Muscle layer of colon (tissue), 2 donors: ENCODE measurements around the gene RMRP.

ENCODE experiments used
- H3K27ac ChIP-seq: one replicate; pipeline ENCODE4 v1.7.0; 2013; ENCODE audit warnings: low read depth, mild to moderate bottlenecking, low read length, moderate library complexity
- H3K27me3 ChIP-seq, 2 donors: one replicate each; pipeline ENCODE4 v1.7.0; 2013; ENCODE audit warnings: low read length in 2 of 2, mild to moderate bottlenecking in 2 of 2; ENCODE audit not compliant: insufficient read depth in 2 of 2, control insufficient read depth in 1 of 2
- H3K36me3 ChIP-seq: one replicate; pipeline ENCODE4 v1.7.0; 2013; ENCODE audit warnings: mild to moderate bottlenecking, low read length; ENCODE audit not compliant: insufficient read depth
- H3K4me1 ChIP-seq: one replicate; pipeline ENCODE4 v1.7.0; 2013; ENCODE audit warnings: mild to moderate bottlenecking, low read length; ENCODE audit not compliant: insufficient read depth
- H3K4me3 ChIP-seq, 2 donors: one replicate each; pipeline ENCODE4 v1.7.0; 2013; ENCODE audit warnings: low read length in 2 of 2, low read depth in 1 of 2, mild to moderate bottlenecking in 1 of 2, moderate library complexity in 1 of 2
- H3K9ac ChIP-seq: one replicate; pipeline ENCODE4 v1.7.0; 2013; ENCODE audit warnings: low read length
- H3K9me3 ChIP-seq: one replicate; pipeline ENCODE4 v1.7.0; 2013; ENCODE audit warnings: mild to moderate bottlenecking, low read length
- donor health status: abdominal sarcoma.
- donor health status: Adenocarcinoma of cecum.

The RMRP gene

GRCh38 chr9:35661756-35662350 is 4.0 kb upstream of the RMRP start:
- Histone ChIP-seq H3K9ac (no peak overlapping the region), H3K4me1 (peaks cover 41% of the 10 kb centered on the region), H3K9me3 (no peaks in the 10 kb centered on the region), H3K4me3 (no peak overlapping the region), H3K27ac (peak overlapping the region; percentile 92), H3K36me3 (peaks cover 17% of the 10 kb centered on the region), H3K27me3 (no peaks in the 10 kb centered on the region)

GRCh38 chr9:35660966-35661415 is 3.2 kb upstream of the RMRP start:
- peak overlapping the region; percentile 92 for H3K27ac ChIP-seq
- H3K4me3 ChIP-seq, result peak overlapping the region in 1 of 2 donors; percentile 92
- peak overlapping the region; percentile 99 for H3K9ac ChIP-seq
- peaks cover 41% of the 10 kb centered on the region for H3K4me1 ChIP-seq
- H3K9me3 ChIP-seq, result no peaks in the 10 kb centered on the region
- H3K27me3 ChIP-seq, result no peaks in the 10 kb centered on the region
- peaks cover 17% of the 10 kb centered on the region for H3K36me3 ChIP-seq

- H3K4me1 ChIP-seq, result peaks cover 35% of the 10 kb centered on the region
- no peaks in the 10 kb centered on the region for H3K27me3 ChIP-seq
- H3K4me3 ChIP-seq, result peak overlapping the region; percentile 92 to 93
- H3K9me3 ChIP-seq, result no peaks in the 10 kb centered on the region
- peaks cover 17% of the 10 kb centered on the region for H3K36me3 ChIP-seq
- H3K27ac ChIP-seq, result peak overlapping the region; percentile 92
- H3K9ac ChIP-seq, result peak overlapping the region; percentile 99
These were observed 1.5 kb upstream of the RMRP start for GRCh38 chr9:35659340-35659739.

- peak overlapping the region; percentile 92 to 93 for H3K4me3 ChIP-seq
- no peaks in the 10 kb centered on the region for H3K27me3 ChIP-seq
- peaks cover 33% of the 10 kb centered on the region for H3K4me1 ChIP-seq
- H3K36me3 ChIP-seq, result peaks cover 17% of the 10 kb centered on the region
- peak overlapping the region; percentile 99 for H3K9ac ChIP-seq
- peak overlapping the region; percentile 92 for H3K27ac ChIP-seq
- no peaks in the 10 kb centered on the region for H3K9me3 ChIP-seq
These were observed 1.1 kb upstream of the RMRP start for GRCh38 chr9:35658968-35659220.

- no peaks in the 10 kb centered on the region for H3K27me3 ChIP-seq
- H3K9ac ChIP-seq, result peak within 1 kb of the TSS; percentile 99
- H3K27ac ChIP-seq, result peak within 1 kb of the TSS; percentile 92
- peak within 1 kb of the TSS; percentile 92 to 93 for H3K4me3 ChIP-seq
- H3K36me3 ChIP-seq, result peaks cover 17% of the 10 kb centered on the region
- H3K4me1 ChIP-seq, result peaks cover 33% of the 10 kb centered on the region
- H3K9me3 ChIP-seq, result no peaks in the 10 kb centered on the region
These were observed 533 bp upstream of the RMRP start, which contains the start of gene CCDC107 for GRCh38 chr9:35658137-35658967. TSS of gene CCDC107 (plus strand) at chr9:35658292. CDS start at chr9:35658380, 88 bp downstream.

- Histone ChIP-seq H3K27ac (peak overlapping the region; percentile 92), H3K36me3 (peaks cover 17% of the 10 kb centered on the region), H3K27me3 (no peaks in the 10 kb centered on the region), H3K4me1 (peaks cover 27% of the 10 kb centered on the region), H3K4me3 (peak overlapping the region; percentile 56 to 92), H3K9me3 (no peaks in the 10 kb centered on the region), H3K9ac (peak overlapping the region; percentile 50)
These were observed 831 bp downstream of the RMRP start for GRCh38 chr9:35656831-35657545.

GRCh38 chr9:35656348-35656747 is 1.5 kb downstream of the RMRP start:
- H3K9me3 ChIP-seq, result no peaks in the 10 kb centered on the region
- peaks cover 22% of the 10 kb centered on the region for H3K4me1 ChIP-seq
- H3K27ac ChIP-seq, result peak overlapping the region; percentile 92
- H3K9ac ChIP-seq, result no peak overlapping the region
- peaks cover 15% of the 10 kb centered on the region for H3K36me3 ChIP-seq
- H3K27me3 ChIP-seq, result no peaks in the 10 kb centered on the region
- no peak overlapping the region for H3K4me3 ChIP-seq

- Histone ChIP-seq H3K4me3 (no peak overlapping the region), H3K27ac (no peak overlapping the region), H3K36me3 (no peaks in the 10 kb centered on the region), H3K4me1 (no peaks in the 10 kb centered on the region), H3K27me3 (no peaks in the 10 kb centered on the region), H3K9ac (no peak overlapping the region), H3K9me3 (no peaks in the 10 kb centered on the region)
These were observed 4.2 kb downstream of the RMRP start for GRCh38 chr9:35653611-35654010.

GRCh38 chr9:35652829-35653209 is 5.0 kb downstream of the RMRP start:
- no peaks in the 10 kb centered on the region for H3K27me3 ChIP-seq
- H3K36me3 ChIP-seq, result no peaks in the 10 kb centered on the region
- no peak overlapping the region for H3K4me3 ChIP-seq
- H3K27ac ChIP-seq, result no peak overlapping the region
- no peaks in the 10 kb centered on the region for H3K4me1 ChIP-seq
- no peaks in the 10 kb centered on the region for H3K9me3 ChIP-seq
- H3K9ac ChIP-seq, result no peak overlapping the region

- Histone ChIP-seq H3K4me3 (no peak overlapping the region), H3K36me3 (no peaks in the 10 kb centered on the region), H3K27me3 (no peaks in the 10 kb centered on the region), H3K9ac (no peak overlapping the region), H3K27ac (no peak overlapping the region), H3K4me1 (peaks cover 4% of the 10 kb centered on the region), H3K9me3 (no peaks in the 10 kb centered on the region)
These were observed 5.6 kb downstream of the RMRP start for GRCh38 chr9:35651956-35652828.
